ENCODE data around the gene GDPD1. TPM values are rescaled to one million over a fixed set of nuclear protein-coding genes. Genes with fewer than 3 reads are reported as not detected.
A peak's percentile ranks its signal among the peaks of the same experiment; 100 is the strongest.

GDPD1 gene
- total and polyA plus RNA-seq, 9 of the 15 experiments (the other 6 are each of a cell fraction or from before 2014, with no cell fraction given), result 5.7 to 15.2 (median 9.3) TPM

DNA sequence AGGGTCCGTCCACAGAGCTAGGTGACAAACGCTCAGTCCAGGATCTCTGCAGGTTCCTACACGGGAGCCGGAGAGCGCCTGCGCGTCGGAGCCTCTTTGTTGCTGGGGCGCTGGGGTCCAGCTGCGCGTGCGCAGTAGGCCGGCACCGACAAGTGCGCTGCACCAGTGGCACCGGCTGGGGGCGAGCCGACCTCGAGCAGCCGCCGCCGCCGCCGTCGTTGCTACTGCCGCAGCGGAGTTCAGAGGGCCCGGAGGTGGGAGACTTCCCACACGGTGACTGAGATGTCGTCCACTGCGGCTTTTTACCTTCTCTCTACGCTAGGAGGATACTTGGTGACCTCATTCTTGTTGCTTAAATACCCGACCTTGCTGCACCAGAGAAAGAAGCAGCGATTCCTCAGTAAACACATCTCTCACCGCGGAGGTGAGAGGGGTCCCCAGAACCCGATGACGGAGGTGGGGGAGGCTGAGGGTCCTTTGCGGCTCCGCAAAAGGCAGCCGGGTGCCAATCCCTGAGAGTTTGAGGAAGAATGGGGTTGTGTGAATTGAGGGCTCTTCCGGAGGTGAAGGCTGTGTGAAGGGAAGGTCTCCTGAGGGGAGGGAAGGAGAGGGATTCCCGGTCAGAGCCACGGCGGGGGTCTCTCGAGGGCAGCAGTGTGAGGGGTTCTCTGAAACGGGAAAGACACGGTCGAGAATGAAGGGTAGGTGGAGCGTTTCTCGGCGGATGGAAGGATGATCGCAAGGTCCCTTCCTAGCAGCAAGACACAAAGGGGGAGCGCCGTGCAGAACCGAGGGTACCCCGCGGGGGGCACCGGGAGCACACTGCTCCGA lies at the start of gene GDPD1 (continued):
- TF ChIP-seq RERE (CRISPR knock-in tag; IDR thresholded peaks at IDR 0.05; ENCODE audit: borderline replicate concordance) (peak; percentile 93; the same call in 1 of the 2 replicates), TCF7 (IDR thresholded peaks at IDR 0.05; ENCODE audit: borderline replicate concordance) (no peak), HDAC8 (tag; IDR thresholded peaks at IDR 0.05) (no peak), POLR2AphosphoS2 (IDR thresholded peaks at IDR 0.05; ENCODE audit: low read length) (no peak), ETV5 (CRISPR knock-in tag; IDR thresholded peaks at IDR 0.05; ENCODE audit: low read depth) (0 out of 2 replicates have a peak, but pooled peaks have one; percentile 25), U2AF1 (optimal IDR thresholded peaks at IDR 0.05; ENCODE audit: low read depth, low read length) (no peak), ATF3 (IDR thresholded peaks at IDR 0.05) (peak; percentile 89), ATF3 (CRISPR knock-in tag; conservative IDR thresholded peaks at IDR 0.05) (0 out of 2 replicates have a peak, but pooled peaks have one; percentile 68), CREM (IDR thresholded peaks at IDR 0.05; ENCODE audit: low read depth) (peak; percentile 69), ETS1 (conservative IDR thresholded peaks at IDR 0.05; ENCODE audit: control insufficient read depth, low read depth, low read length) (no peak), MYNN (IDR thresholded peaks at IDR 0.05) (no peak), MYNN (CRISPR knock-in tag; IDR thresholded peaks at IDR 0.05) (no peak), ZNF41 (CRISPR knock-in tag; conservative IDR thresholded peaks at IDR 0.05) (no peak), KDM1A (IDR thresholded peaks at IDR 0.05) (no peak), MTA2 (IDR thresholded peaks at IDR 0.05; ENCODE audit: low read depth) (0 out of 2 replicates have a peak, but pooled peaks have one; percentile 6), HOXB6 (CRISPR knock-in tag; IDR thresholded peaks at IDR 0.05; ENCODE audit: borderline replicate concordance) (no peak), RBM22 (IDR thresholded peaks at IDR 0.05; ENCODE audit: low read depth, low read length, poor library complexity, severe bottlenecking) (no peak), MAFF (IDR thresholded peaks at IDR 0.05; ENCODE audit: low read length) (no peak), FOXM1 (IDR thresholded peaks at IDR 0.05; ENCODE audit: low read depth) (no peak), FOXM1 (CRISPR knock-in tag; IDR thresholded peaks at IDR 0.05; ENCODE audit: low read depth) (no peak)

All from K562 (cell line).